Adrenal gland (tissue), 12 donors: ENCODE data around the gene SSBP3. TPM values are rescaled to one million over a fixed set of nuclear protein-coding genes. Genes with fewer than 3 reads are reported as not detected.

ENCODE experiments used
- DNase-seq, 7 donors: peaks; one replicate each; pipeline ENCODE4 v3.0.0-alpha.2; 2019 to 2020
- H3K27ac ChIP-seq, 5 donors: fragments of 200-600 bp; sonication (generic) in 4 of 5; 1 replicate in 3 of 5; 2 replicates in 2 of 5; pipeline versions ENCODE4 v1.5.1 to v1.8.0; 2016 to 2020; ENCODE audit warnings: mild to moderate bottlenecking in 1 of 5
- H3K27me3 ChIP-seq: fragments of 200-600 bp; 2 replicates; pipeline ENCODE4 v1.8.0; 2021
- H3K36me3 ChIP-seq, 2 donors: fragments of 200-600 bp; replicated peaks in 1 of 2; 1 replicate in 1 of 2; 2 replicates in 1 of 2; pipeline versions ENCODE4 v1.5.1 to v1.8.0; 2018 to 2022
- H3K4me1 ChIP-seq, 2 donors: fragments of 200-600 bp; replicated peaks in 1 of 2; 1 replicate in 1 of 2; 2 replicates in 1 of 2; pipeline versions ENCODE4 v1.5.1 to v1.8.0; 2018 to 2021
- H3K4me3 ChIP-seq, 4 donors: fragments of 200-600 bp; sonication (generic) in 3 of 4; one replicate each; pipeline ENCODE4 v1.5.1; 2016 to 2018
- H3K9me3 ChIP-seq, 3 donors: fragments of 200-600 bp; sonication (generic) in 1 of 3; replicated peaks in 1 of 3; 1 replicate in 2 of 3; 2 replicates in 1 of 3; pipeline versions ENCODE4 v1.5.1 to v1.8.0; 2016 to 2021
- POLR2A ChIP-seq, 2 donors: fragments of 450-650 bp; IDR thresholded peaks; one replicate each; pipeline ENCODE4 v1.6.1; 2017; ENCODE audit warnings: antibody characterized with exemption in 2 of 2, mild to moderate bottlenecking in 2 of 2, moderate library complexity in 1 of 2
- WGBS, 4 donors: extraction: QIAGEN DNeasy Blood & Tissue Kit in 2 of 4; methylation state at CpG; one replicate each; pipeline versions ENCODE4 v1.1.5 to v1.1.7; 2013 to 2017; 5-methylcytosine and 5-hydroxymethylcytosine counted together
- intact Hi-C, 2 donors: fragments of 100-400 bp; cut with DNase I; formaldehyde crosslinking; loops; one replicate each; pipeline versions ENCODE4 v1.14.1 to v1.15.0; 2022 to 2023
- polyA plus RNA-seq, 3 donors: library from polyadenylated mRNA; stranded (reverse); fragments of 200-250 nt in 2 of 3; fragments of 350-450 nt in 1 of 3; fragmentation: Illumina TruSeq in 1 of 3; extraction: RNeasy Lipid Tissue Mini Kit (QIAGEN cat#74804) in 1 of 3; gene quantifications; one replicate each; pipeline ENCODE4 v1.2.3, GENCODE V29; 2013 to 2014
- total RNA-seq, 9 donors: library from RNA; depleted of rRNA in 4 of 9; stranded (reverse); fragments of >200 nt in 4 of 9; fragments of 120-200 nt in 1 of 9; fragmentation: NEBNext Ultra II Directional in 1 of 9; extraction: Animal tissue kit (Norgen Biotek cat#: 25700) in 1 of 9; gene quantifications; one replicate each; pipeline versions ENCODE4 v1.1.0 to v1.2.4, GENCODE V29; 2013 to 2023
- TF ChIP-seq, protein P1 (sequence below), 6 experiments: fragments of 450-650 bp in 4 of 6; fragments of 200-600 bp in 2 of 6; sonication (generic) in 1 of 6; IDR thresholded peaks; 1 replicate in 5 of 6; 2 replicates in 1 of 6; pipeline versions ENCODE4 v1.5.1 to v1.8.0; 2016 to 2021; ENCODE audit warnings: antibody characterized with exemption in 6 of 6, mild to moderate bottlenecking in 2 of 6, moderate library complexity in 1 of 6
- donor health status: healthy with polysubstance abuse.
- donor health status: Bipolar disorder and iron deficiency.
- donor health status: DM: yes; HTN: yes; CAD: no.
- donor health status: DM: no; HTN: no; CAD: no.
- donor health status: DM: no; HTN: no; CAD: no.
- donor health status: DM: yes; HTN: yes; CAD: no.

SSBP3 gene
- total and polyA plus RNA-seq, 12 donors = 15.3 to 150 (median 66.0) TPM

- no peak for DNase-seq
- Histone ChIP-seq H3K36me3 (no peaks in the 10 kb centered on the region), H3K4me1 (peaks cover 37 to 51% of the 10 kb centered on the region in 2 donors), H3K9me3 (no peaks in the 10 kb centered on the region), H3K27me3 (no peaks in the 10 kb centered on the region), H3K27ac (peak overlapping the region in 4 of 5 donors; percentile 90 to 99 (median 95)), H3K4me3 (no peak overlapping the region)
- intact Hi-C loops = loop anchor here (10.0 kb wide), 2 partner anchors 133 to 147 kb away; partner anchors contain the start of gene SSBP3 (in 2 of the 2)
- TF ChIP-seq POLR2A (IDR thresholded peaks at IDR 0.05) = no peak
- TF ChIP-seq, protein P1, sequence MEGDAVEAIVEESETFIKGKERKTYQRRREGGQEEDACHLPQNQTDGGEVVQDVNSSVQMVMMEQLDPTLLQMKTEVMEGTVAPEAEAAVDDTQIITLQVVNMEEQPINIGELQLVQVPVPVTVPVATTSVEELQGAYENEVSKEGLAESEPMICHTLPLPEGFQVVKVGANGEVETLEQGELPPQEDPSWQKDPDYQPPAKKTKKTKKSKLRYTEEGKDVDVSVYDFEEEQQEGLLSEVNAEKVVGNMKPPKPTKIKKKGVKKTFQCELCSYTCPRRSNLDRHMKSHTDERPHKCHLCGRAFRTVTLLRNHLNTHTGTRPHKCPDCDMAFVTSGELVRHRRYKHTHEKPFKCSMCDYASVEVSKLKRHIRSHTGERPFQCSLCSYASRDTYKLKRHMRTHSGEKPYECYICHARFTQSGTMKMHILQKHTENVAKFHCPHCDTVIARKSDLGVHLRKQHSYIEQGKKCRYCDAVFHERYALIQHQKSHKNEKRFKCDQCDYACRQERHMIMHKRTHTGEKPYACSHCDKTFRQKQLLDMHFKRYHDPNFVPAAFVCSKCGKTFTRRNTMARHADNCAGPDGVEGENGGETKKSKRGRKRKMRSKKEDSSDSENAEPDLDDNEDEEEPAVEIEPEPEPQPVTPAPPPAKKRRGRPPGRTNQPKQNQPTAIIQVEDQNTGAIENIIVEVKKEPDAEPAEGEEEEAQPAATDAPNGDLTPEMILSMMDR (IDR thresholded peaks at IDR 0.05) = no peak
- WGBS, 4 donors = 77 to 96% (median 87%) methylated on average over 5 to 10 of the region's 10 CpGs
Observed at GRCh38 chr1:54271341-54271740, 134.9 kb downstream of the SSBP3 start.

DNA sequence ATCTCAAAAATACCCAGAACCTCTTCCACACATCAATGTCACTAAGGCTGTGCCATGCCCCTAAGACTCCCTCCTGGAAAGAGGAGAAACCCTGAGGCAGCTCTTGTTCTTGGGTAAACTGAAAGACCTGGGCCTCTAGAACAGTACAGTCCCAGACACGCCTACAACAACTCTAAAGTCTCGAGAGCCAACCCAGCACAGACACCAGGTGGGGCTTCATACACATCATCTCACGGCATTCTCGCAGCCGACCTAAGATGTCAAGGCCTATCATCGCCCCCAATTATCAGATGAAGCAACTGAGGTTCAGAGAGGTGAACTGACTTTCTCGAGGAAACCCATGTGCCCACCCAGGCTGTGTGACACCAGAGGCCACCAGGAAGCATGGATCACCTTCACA, 135.7 kb downstream of the SSBP3 start:
- DNase-seq = no peak
- no peak overlapping the region for H3K4me3 ChIP-seq
- peaks cover 37 to 43% of the 10 kb centered on the region in 2 donors for H3K4me1 ChIP-seq
- H3K36me3 ChIP-seq = no peaks in the 10 kb centered on the region
- TF ChIP-seq, protein P1 (IDR thresholded peaks at IDR 0.05) = no peak
- H3K9me3 ChIP-seq = no peaks in the 10 kb centered on the region
- intact Hi-C loops = loop anchor here (10.0 kb wide), 2 partner anchors 134 to 146 kb away; partner anchors contain the start of gene SSBP3 (in 2 of the 2)
- WGBS, 4 donors = 88 to 91% (median 89%) methylated on average over 7 of the region's 7 CpGs
- peak overlapping the region in 3 of 5 donors; percentile 92 to 99 (median 98) for H3K27ac ChIP-seq
- no peaks in the 10 kb centered on the region for H3K27me3 ChIP-seq

DNA sequence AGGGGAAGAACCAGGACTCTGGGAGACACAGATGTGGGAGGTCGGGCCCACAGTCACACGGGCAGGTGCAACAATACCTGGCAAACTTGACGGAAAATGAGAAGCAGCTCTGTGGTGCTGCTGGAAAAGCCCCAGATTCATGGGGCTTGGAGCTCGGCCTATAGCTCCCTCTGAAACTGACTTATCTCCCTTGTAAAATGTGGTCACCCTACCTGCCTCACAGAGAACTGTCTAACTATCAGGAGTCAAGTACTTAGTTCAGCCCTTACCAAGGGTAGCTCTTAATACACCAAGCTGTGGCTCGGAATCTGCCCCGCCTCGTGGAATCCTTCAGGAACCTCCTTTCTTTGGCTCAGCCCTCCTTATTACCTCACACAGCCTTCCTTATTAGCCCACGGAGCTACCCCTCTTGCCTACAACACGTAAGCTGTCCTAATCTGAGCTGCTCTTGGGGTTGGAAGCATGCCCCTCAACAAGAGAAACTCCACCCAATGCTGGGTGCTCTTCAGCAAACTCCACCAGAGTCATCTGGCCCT, 137.4 kb downstream of the SSBP3 start:
- H3K9me3 ChIP-seq = no peaks in the 10 kb centered on the region
- intact Hi-C loops = no loop called here
- no peak overlapping the region for H3K4me3 ChIP-seq
- no peaks in the 10 kb centered on the region for H3K36me3 ChIP-seq
- peaks cover 21 to 29% of the 10 kb centered on the region in 2 donors for H3K4me1 ChIP-seq
- DNase-seq = no peak
- peak overlapping the region in 2 of 5 donors; percentile 98 to 99 for H3K27ac ChIP-seq
- 73 to 82% (median 76%) methylated on average over 9 of the region's 9 CpGs for WGBS, 4 donors
- no peak for TF ChIP-seq POLR2A (IDR thresholded peaks at IDR 0.05)
- TF ChIP-seq, protein P1 (IDR thresholded peaks at IDR 0.05) = no peak
- H3K27me3 ChIP-seq = no peaks in the 10 kb centered on the region

DNA sequence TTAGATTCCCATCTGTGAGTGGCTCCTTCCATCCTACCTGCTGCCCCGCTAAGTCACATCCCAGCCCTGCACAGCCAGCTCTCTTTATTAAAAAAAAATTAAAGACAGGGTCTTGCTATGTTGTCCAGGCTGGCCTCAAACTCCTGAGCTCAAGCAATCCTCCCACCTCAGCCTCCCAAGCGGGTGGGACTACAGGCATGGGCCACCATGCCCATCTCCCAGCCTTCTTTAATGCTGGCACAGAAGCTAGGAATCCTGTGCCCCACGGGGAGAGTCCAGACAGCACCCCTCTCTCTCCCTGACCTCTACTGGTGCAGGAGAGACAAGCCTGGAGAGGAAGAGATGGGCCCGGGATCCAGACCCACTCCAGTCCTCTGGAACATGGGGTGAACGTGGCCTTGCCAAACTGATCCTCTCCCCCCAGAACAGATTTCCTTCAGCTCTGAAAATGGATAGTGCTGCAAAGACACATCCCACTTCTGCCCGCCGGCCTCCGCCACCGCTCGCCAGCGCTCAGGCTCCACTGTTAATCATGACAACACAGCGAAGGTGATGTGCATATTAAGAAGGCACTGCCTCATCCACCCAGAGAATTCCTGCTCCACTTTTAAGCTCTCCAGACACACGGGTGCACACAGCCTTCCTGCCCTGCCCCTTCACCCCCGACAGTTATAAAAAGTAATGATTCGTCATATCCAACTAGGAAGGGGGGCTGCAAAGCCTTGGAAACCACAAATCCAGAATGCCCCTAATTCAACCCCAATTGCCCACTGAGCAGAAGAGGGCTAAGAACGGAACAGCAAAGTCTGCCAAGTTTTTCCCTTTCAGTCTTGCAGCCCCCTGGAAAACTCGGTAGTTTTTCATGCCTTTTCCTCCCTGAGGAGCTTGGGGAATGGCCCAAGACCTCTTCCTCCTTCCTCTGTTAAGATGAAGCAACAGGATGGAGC, 138.1 kb downstream of the SSBP3 start:
- Histone ChIP-seq H3K4me3 (no peak overlapping the region), H3K27me3 (no peaks in the 10 kb centered on the region), H3K4me1 (peaks cover 13 to 28% of the 10 kb centered on the region in 2 donors), H3K27ac (peak overlapping the region in 1 of 5 donors; percentile 98), H3K36me3 (no peaks in the 10 kb centered on the region), H3K9me3 (no peaks in the 10 kb centered on the region)
- WGBS, 4 donors = 81 to 88% (median 87%) methylated on average over 14 to 17 of the region's 17 CpGs
- DNase-seq = no peak
- intact Hi-C loops = no loop called here
- TF ChIP-seq, protein P1 (IDR thresholded peaks at IDR 0.05) = no peak
- no peak for TF ChIP-seq POLR2A (IDR thresholded peaks at IDR 0.05)
